Ectodermal cell (in vitro differentiated cells): ENCODE results near the gene TNFSF12.

Source experiments
- H3K27ac ChIP-seq: 2 replicates; pipeline ENCODE4 v1.7.0; 2013; ENCODE audit warnings: mild to moderate bottlenecking, low read depth, low read length; ENCODE audit not compliant: insufficient read depth, poor library complexity, severe bottlenecking
- H3K27me3 ChIP-seq: 2 replicates; pipeline ENCODE4 v1.7.0; 2013; ENCODE audit warnings: mild to moderate bottlenecking, low read length; ENCODE audit not compliant: insufficient read depth, control insufficient read depth, poor library complexity, severe bottlenecking
- H3K36me3 ChIP-seq: one replicate; pipeline ENCODE4 v1.7.0; 2013; ENCODE audit warnings: low read length; ENCODE audit not compliant: control insufficient read depth, insufficient read depth
- H3K4me1 ChIP-seq: one replicate; pipeline ENCODE4 v1.7.0; 2013; ENCODE audit warnings: low read length; ENCODE audit not compliant: control insufficient read depth, insufficient read depth
- H3K4me3 ChIP-seq: 2 replicates; pipeline ENCODE4 v1.7.0; 2013; ENCODE audit warnings: low read depth, low read length, control low read depth; ENCODE audit not compliant: insufficient read depth
- H3K9me3 ChIP-seq: 2 replicates; pipeline ENCODE4 v1.7.0; 2013; ENCODE audit warnings: mild to moderate bottlenecking, low read length, moderate library complexity; ENCODE audit not compliant: control insufficient read depth
- WGBS, 2 experiments: methylation state at CpG; one replicate each; pipeline ENCODE4 v1.1.7; 2013; ENCODE audit warnings: missing lambda C conversion rate in 2 of 2; 5-methylcytosine and 5-hydroxymethylcytosine counted together

TNFSF12 gene

DNA sequence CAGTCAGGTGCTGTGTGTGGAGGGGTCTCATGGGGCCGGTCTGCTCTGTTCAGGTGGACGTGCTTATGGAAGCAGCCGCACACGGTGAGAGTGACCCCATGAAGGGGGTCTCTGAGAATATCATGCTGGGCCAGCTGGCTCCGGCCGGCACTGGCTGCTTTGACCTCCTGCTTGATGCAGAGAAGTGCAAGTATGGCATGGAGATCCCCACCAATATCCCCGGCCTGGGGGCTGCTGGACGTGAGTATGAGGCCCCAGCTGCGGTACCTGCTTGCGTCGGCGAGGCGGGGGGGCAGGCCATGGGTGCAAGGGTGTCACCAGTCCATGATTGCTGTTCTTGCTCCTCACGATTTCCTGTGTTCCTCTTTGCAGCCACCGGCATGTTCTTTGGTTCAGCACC is 36.8 kb upstream of the TNFSF12 start:
- WGBS, 2 experiments, result 96 to 97% methylated on average over 15 of the region's 15 CpGs
- H3K36me3 ChIP-seq, result peaks cover 52% of the 10 kb centered on the region

DNA sequence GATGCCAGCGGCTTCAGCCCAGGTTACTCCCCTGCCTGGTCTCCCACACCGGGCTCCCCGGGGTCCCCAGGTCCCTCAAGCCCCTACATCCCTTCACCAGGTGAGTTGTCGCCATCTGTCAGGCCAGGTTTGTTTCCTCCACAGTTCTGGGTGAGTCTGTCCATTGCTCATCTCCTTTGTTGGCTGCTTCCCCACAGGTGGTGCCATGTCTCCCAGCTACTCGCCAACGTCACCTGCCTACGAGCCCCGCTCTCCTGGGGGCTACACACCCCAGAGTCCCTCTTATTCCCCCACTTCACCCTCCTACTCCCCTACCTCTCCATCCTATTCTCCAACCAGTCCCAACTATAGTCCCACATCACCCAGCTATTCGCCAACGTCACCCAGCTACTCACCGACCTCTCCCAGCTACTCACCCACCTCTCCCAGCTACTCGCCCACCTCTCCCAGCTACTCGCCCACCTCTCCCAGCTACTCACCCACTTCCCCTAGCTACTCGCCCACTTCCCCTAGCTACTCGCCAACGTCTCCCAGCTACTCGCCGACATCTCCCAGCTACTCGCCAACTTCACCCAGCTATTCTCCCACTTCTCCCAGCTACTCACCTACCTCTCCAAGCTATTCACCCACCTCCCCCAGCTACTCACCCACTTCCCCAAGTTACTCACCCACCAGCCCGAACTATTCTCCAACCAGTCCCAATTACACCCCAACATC is 35.9 kb upstream of the TNFSF12 start:
- no peaks in the 10 kb centered on the region for H3K27me3 ChIP-seq
- no peaks in the 10 kb centered on the region for H3K9me3 ChIP-seq
- peaks cover 50% of the 10 kb centered on the region for H3K36me3 ChIP-seq
- no peak overlapping the region for H3K27ac ChIP-seq
- H3K4me3 ChIP-seq, result no peak overlapping the region
- H3K4me1 ChIP-seq, result no peaks in the 10 kb centered on the region
- WGBS, 2 experiments, result 92 to 93% methylated on average over 20 of the region's 20 CpGs

More for the DNA sequence above, 36.8 kb upstream of the TNFSF12 start:
- no peaks in the 10 kb centered on the region for H3K4me1 ChIP-seq
- no peak overlapping the region for H3K4me3 ChIP-seq
- H3K27ac ChIP-seq, result no peak overlapping the region
- no peaks in the 10 kb centered on the region for H3K27me3 ChIP-seq
- no peaks in the 10 kb centered on the region for H3K9me3 ChIP-seq

DNA sequence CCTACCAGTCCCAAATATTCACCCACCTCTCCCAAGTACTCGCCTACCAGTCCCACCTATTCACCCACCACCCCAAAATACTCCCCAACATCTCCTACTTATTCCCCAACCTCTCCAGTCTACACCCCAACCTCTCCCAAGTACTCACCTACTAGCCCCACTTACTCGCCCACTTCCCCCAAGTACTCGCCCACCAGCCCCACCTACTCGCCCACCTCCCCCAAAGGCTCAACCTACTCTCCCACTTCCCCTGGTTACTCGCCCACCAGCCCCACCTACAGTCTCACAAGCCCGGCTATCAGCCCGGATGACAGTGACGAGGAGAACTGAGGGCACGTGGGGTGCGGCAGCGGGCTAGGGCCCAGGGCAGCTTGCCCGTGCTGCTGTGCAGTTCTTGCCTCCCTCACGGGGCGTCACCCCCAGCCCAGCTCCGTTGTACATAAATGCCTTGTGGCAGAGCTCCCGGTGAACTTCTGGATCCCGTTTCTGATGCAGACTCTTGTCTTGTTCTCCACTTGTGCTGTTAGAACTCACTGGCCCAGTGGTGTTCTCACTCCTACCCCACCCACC is 34.9 kb upstream of the TNFSF12 start:
- peaks cover 41% of the 10 kb centered on the region for H3K36me3 ChIP-seq
- no peaks in the 10 kb centered on the region for H3K4me1 ChIP-seq
- no peaks in the 10 kb centered on the region for H3K9me3 ChIP-seq
- H3K4me3 ChIP-seq, result no peak overlapping the region
- H3K27ac ChIP-seq, result no peak overlapping the region
- WGBS, 2 experiments, result 85 to 90% methylated on average over 17 of the region's 17 CpGs
- H3K27me3 ChIP-seq, result no peaks in the 10 kb centered on the region

DNA sequence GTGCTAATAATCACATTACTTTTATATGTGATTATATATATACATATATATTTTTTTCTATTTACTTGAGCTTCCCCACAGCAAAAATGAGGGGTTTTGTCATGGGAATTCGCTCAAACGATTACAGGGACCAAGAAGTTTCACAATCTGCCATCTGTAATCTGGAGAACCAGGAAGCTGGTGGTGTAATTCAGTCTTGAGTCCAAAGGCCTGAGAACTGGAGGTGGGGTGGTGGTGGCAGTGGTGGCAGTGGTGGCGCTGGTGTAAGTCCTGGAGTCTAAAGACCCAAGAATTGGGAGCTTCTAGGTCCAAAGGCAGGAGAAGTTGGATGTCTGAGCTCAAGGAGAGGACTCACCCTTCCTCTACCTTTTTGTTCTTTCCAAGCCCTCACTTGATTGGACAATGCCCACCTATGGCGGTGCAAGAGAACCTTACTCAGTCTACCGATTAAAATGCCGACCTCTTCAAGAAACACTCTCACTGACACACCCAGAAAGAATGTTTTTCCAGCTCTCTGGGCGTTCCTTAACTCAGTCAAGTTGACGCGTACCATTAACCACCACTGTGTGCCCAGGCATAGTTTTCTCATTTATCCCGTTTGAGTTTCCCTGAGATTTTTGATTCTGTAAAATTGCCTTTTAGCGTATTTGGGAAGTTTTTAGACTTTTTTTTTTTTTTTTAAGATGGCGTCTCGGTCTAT is 32.8 kb upstream of the TNFSF12 start:
- no peaks in the 10 kb centered on the region for H3K9me3 ChIP-seq
- H3K27ac ChIP-seq, result no peak overlapping the region
- H3K36me3 ChIP-seq, result peaks cover 28% of the 10 kb centered on the region
- no peak overlapping the region for H3K4me3 ChIP-seq
- H3K27me3 ChIP-seq, result no peaks in the 10 kb centered on the region
- H3K4me1 ChIP-seq, result no peaks in the 10 kb centered on the region
- 86 to 87% methylated on average over 13 of the region's 13 CpGs for WGBS, 2 experiments

DNA sequence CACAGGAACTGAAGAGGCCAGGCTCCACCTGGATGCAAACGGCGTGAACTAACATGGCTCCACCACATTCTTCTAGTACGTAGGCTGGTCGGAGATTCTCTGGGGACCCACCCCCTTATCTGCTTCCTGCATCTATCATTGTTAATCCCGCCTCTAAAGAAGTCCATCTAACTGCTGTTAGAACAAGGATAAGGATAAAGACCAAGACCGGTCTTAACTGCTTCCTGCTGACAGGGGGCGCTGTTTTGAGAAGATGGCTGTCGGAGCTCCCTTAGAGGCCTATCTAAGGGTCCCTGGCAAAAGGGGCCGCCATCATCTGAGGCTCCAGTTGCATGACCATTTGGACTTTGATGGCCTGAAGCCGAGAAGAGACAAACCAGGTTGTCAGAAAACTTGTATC is 25.8 kb upstream of the TNFSF12 start:
- H3K27me3 ChIP-seq, result no peaks in the 10 kb centered on the region
- no peak overlapping the region for H3K4me3 ChIP-seq
- no peak overlapping the region for H3K27ac ChIP-seq
- WGBS, 2 experiments, result 67 to 70% methylated on average over 10 of the region's 10 CpGs
- H3K4me1 ChIP-seq, result no peaks in the 10 kb centered on the region
- H3K36me3 ChIP-seq, result no peaks in the 10 kb centered on the region
- no peaks in the 10 kb centered on the region for H3K9me3 ChIP-seq

DNA sequence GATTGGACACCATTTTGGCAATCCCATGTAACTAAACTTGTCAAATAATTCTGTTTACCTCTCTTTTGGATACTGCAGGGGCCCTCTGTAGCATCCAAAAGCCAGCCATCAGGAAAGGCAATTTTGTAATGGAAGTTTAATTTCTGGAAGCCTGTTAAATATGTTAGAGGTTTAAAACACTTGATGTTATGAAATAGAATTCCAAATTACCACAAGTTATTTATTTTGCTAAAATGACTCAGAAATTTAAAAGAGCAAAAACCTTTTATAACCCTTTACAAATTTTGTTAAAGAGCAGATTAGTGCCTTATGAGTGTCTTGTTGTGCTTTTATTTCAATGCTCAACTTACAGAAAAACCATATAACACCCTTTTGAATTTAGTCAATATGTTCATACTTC is 20.0 kb upstream of the TNFSF12 start:
- H3K27me3 ChIP-seq, result no peaks in the 10 kb centered on the region
- no peaks in the 10 kb centered on the region for H3K36me3 ChIP-seq
- H3K4me3 ChIP-seq, result no peak overlapping the region
- no peaks in the 10 kb centered on the region for H3K9me3 ChIP-seq
- H3K27ac ChIP-seq, result no peak overlapping the region
- no peaks in the 10 kb centered on the region for H3K4me1 ChIP-seq

DNA sequence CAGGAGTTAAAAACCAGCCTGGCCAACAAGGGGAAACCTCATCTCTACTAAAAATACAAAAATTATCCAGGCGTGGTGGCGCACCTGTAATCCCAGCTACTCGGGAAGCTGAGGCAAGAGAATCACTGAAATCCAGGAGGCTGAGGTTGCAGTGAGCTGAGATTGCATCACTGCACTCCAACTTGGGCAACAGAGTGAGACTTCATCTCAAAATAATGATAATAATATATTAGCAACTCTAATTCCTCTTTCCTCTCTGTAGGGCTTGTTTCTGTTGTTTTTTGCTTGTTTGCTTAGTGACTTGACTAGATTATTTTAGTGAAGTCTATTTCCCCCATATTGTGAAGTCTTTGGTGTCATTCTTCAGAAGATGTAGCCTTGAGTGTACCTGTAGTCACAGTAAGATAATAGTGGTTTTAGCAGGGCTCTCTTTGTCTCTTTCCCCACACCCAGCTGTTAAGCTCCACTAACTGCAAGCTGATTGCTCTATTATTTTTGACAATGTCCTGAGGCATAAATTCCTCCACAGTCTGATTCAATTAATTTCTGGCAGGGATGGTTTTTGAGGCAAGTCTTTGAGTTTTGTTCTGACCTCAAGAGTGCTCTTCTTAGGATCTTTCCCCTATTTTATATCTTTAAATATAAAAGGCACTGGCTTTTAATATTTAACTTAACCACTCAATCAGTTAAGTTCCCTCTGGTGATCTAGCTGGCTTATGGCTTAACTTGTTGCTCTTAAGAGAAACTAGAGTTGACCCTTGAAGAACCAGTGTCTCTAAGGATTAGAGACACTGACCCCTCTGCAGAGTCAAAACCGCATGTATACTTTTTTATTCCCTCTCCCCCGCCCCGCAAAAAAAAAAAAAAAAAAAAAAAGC is 18.6 kb upstream of the TNFSF12 start:
- no peaks in the 10 kb centered on the region for H3K27me3 ChIP-seq
- no peaks in the 10 kb centered on the region for H3K4me1 ChIP-seq
- H3K4me3 ChIP-seq, result no peak overlapping the region
- 85 to 92% methylated on average over 6 of the region's 6 CpGs for WGBS, 2 experiments
- no peak overlapping the region for H3K27ac ChIP-seq
- no peaks in the 10 kb centered on the region for H3K9me3 ChIP-seq
- H3K36me3 ChIP-seq, result no peaks in the 10 kb centered on the region

DNA sequence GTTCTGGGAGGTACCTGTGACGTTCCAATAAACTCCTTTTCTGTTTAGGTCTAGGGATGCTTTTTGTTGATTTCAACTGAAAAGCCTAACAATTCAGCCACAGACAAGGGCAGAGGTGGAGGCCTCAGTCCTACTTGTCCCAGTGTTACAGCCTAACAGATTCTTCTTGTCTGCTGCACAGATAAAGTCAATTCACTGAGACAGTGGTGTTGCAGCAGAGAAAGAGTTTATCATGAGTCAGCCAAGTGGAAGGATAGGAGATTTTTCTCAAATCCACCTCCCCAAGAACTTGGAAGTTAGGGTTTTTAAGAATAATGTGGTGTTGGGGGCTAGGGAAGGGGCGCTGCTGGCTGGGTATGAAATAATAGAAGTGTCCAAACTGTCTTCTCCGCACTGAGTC is 10.8 kb upstream of the TNFSF12 start:
- 79 to 83% methylated on average over 3 of the region's 3 CpGs for WGBS, 2 experiments
- Histone ChIP-seq H3K27me3 (peaks cover 3% of the 10 kb centered on the region), H3K4me1 (no peaks in the 10 kb centered on the region), H3K9me3 (no peaks in the 10 kb centered on the region), H3K36me3 (no peaks in the 10 kb centered on the region), H3K27ac (no peak overlapping the region), H3K4me3 (no peak overlapping the region)

DNA sequence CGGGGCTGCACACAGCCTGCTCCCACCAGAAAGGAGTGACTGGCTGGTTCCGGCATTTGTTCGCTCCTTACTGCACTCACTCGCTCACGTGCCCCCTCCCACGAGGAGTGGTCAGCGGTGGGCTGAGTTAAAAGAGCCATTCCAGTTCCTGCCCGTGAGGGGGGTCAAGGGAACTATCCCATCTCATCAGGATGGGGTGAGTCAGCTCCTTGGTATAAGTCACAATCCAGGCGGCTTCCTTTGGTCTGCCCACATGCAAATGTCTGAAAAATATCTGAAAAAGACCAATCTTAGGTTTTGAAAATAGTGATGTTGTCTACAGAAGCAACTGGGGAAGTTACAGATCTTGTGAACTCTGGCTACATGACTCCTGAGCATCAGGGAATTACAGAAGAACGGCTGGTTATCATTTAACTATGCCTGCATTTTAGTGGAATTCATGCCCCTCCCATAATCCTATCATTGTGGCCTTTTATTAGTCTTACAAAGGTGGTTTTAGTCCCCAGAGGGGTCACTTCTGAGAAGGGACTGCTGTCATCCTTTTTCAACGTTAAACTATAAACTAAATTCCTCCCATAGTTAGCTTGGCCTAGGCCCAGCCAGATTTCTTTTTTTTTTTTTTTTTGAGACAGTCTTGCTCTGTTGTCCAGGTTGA is 9.8 kb upstream of the TNFSF12 start:
- Histone ChIP-seq H3K27me3 (peaks cover 11% of the 10 kb centered on the region), H3K9me3 (no peaks in the 10 kb centered on the region), H3K36me3 (no peaks in the 10 kb centered on the region), H3K4me1 (no peaks in the 10 kb centered on the region), H3K4me3 (no peak overlapping the region), H3K27ac (no peak overlapping the region)
- 76 to 81% methylated on average over 11 of the region's 11 CpGs for WGBS, 2 experiments
